22Rv1 (cell line): ENCODE measurements around the gene FAM221B.

Experiments used
- ZFX ChIP-seq: fragments of 450-650 bp; IDR thresholded peaks from 2 replicates; pipeline ENCODE4 v1.6.1; 2017; ENCODE audit warnings: antibody characterized with exemption, borderline replicate concordance
- TF ChIP-seq, protein P1 (sequence below): fragments of 450-650 bp; IDR thresholded peaks from 2 replicates; pipeline ENCODE4 v1.5.1; 2017; ENCODE audit warnings: mild to moderate bottlenecking

DNA sequence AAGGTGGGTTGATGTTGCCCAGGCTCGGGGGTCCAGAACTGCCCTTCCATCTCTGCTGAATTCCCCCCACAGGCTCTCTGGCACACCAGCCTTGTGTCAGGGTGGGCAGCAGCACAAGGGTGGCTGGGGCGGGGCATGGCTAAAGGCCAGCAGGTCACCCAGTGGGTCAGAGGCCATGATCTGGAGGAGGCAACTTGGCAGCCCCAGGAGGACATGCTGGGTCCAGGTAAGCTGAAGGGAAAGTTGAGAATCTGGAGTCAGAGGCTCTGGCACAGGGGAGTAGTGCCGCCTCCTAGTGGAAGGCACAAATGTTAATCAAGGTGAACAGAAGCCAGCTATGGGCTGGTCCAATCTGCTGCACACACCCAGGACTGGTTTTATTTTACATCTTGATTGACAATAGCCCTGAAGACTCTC lies 6.7 kb upstream of the FAM221B start:
- TF ChIP-seq, protein P1, sequence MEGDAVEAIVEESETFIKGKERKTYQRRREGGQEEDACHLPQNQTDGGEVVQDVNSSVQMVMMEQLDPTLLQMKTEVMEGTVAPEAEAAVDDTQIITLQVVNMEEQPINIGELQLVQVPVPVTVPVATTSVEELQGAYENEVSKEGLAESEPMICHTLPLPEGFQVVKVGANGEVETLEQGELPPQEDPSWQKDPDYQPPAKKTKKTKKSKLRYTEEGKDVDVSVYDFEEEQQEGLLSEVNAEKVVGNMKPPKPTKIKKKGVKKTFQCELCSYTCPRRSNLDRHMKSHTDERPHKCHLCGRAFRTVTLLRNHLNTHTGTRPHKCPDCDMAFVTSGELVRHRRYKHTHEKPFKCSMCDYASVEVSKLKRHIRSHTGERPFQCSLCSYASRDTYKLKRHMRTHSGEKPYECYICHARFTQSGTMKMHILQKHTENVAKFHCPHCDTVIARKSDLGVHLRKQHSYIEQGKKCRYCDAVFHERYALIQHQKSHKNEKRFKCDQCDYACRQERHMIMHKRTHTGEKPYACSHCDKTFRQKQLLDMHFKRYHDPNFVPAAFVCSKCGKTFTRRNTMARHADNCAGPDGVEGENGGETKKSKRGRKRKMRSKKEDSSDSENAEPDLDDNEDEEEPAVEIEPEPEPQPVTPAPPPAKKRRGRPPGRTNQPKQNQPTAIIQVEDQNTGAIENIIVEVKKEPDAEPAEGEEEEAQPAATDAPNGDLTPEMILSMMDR, result peak; percentile 82
- no peak for TF ChIP-seq ZFX
